Esophagus muscularis mucosa (tissue), 4 donors: Measurements from ENCODE around the gene TRIM7. TPM values are rescaled to one million over a fixed set of nuclear protein-coding genes. Genes with fewer than 3 reads are reported as not detected.
"Not testable (repeated sequence)": the region's sequence is repeated elsewhere in the genome, so short reads cannot be mapped to it uniquely, and the experiment has no call there.

Experiments
- DNase-seq: peaks from one replicate; pipeline ENCODE4 v3.0.0-alpha.2; 2017; ENCODE audit errors: extremely low spot score
- H3K27ac ChIP-seq, 4 donors: fragments of 200-600 bp; sonication (generic); replicated peaks in 1 of 4; 1 replicate in 3 of 4; 2 replicates in 1 of 4; pipeline ENCODE4 v1.5.1; 2016 to 2019; ENCODE audit warnings: mild to moderate bottlenecking in 1 of 4
- H3K27me3 ChIP-seq, 4 donors: fragments of 200-600 bp; sonication (generic); one replicate each; pipeline versions ENCODE4 v1.5.1 to v1.6.0; 2016 to 2019
- H3K36me3 ChIP-seq, 4 donors: fragments of 200-600 bp; sonication (generic); one replicate each; pipeline ENCODE4 v1.5.1; 2016 to 2019
- H3K4me1 ChIP-seq, 4 donors: fragments of 200-600 bp; sonication (generic); one replicate each; pipeline ENCODE4 v1.5.1; 2016 to 2019
- H3K4me3 ChIP-seq, 4 donors: fragments of 200-600 bp; sonication (generic); 1 replicate in 2 of 4; 2 replicates in 2 of 4; pipeline ENCODE4 v1.5.1; 2016 to 2019; ENCODE audit warnings: mild to moderate bottlenecking in 4 of 4, moderate library complexity in 1 of 4
- H3K9me3 ChIP-seq, 4 donors: fragments of 200-600 bp; sonication (generic); 1 replicate in 3 of 4; 2 replicates in 1 of 4; pipeline ENCODE4 v1.5.1; 2016 to 2019
- EP300 ChIP-seq: sonication (generic); formaldehyde crosslinking; IDR thresholded peaks from one replicate; pipeline ENCODE4 v1.6.1; 2017; ENCODE audit warnings: antibody characterized with exemption
- POLR2A ChIP-seq: fragments of 450-650 bp; IDR thresholded peaks from one replicate; pipeline ENCODE4 v1.6.1; 2017; ENCODE audit warnings: antibody characterized with exemption, moderate library complexity, mild to moderate bottlenecking, low read depth
- POLR2AphosphoS5 ChIP-seq, 2 donors: sonication (generic); formaldehyde crosslinking; IDR thresholded peaks; one replicate each; pipeline ENCODE4 v1.6.1; 2017; ENCODE audit warnings: antibody characterized with exemption in 2 of 2
- WGBS: methylation state at CpG from one replicate; pipeline ENCODE4 v1.1.5; 2018; 5-methylcytosine and 5-hydroxymethylcytosine counted together
- intact Hi-C: fragments of 100-400 bp; cut with DNase I; formaldehyde crosslinking; loops from one replicate; pipeline ENCODE4 v1.15.1; 2023
- total RNA-seq, 4 donors: library from RNA; depleted of rRNA; stranded (reverse); fragments of >200 nt; gene quantifications; one replicate each; pipeline versions ENCODE4 v1.1.0 to v1.2.1, GENCODE V29; 2016
- TF ChIP-seq, protein P1 (sequence below), 3 experiments: fragments of 200-600 bp in 2 of 3; fragments of 450-650 bp in 1 of 3; sonication (generic) in 2 of 3; IDR thresholded peaks; one replicate each; pipeline ENCODE4 v1.5.1; 2017 to 2019; ENCODE audit warnings: antibody characterized with exemption in 3 of 3, mild to moderate bottlenecking in 2 of 3, moderate library complexity in 1 of 3

TRIM7 gene
- total RNA-seq, 4 donors from 2014 or later, result 2.1 to 5.8 (median 3.4) TPM

GRCh38 chr5:181163487-181164075 lies 41.4 kb downstream of the TRIM7 start:
- H3K27me3 ChIP-seq, result peaks cover 0 to 61% (median 11%) of the 10 kb centered on the region in 4 donors

GRCh38 chr5:181161534-181162175 lies 43.3 kb downstream of the TRIM7 start:
- no peak for DNase-seq
- Histone ChIP-seq H3K4me1 (peaks cover 7 to 21% (median 19%) of the 10 kb centered on the region in 4 donors), H3K27me3 (peaks cover 0 to 50% (median 7%) of the 10 kb centered on the region in 4 donors), H3K9me3 (no peaks in the 10 kb centered on the region), H3K36me3 (no peaks in the 10 kb centered on the region), H3K27ac (peak overlapping the region in 3 of 4 donors; percentile 47 to 64 (median 53)), H3K4me3 (no peak overlapping the region)
- intact Hi-C loops, result no loop called here
- WGBS, result 58% methylated on average over 1 of the region's 4 CpGs
- TF ChIP-seq POLR2A (no peak), POLR2AphosphoS5 (IDR thresholded peaks at IDR 0.05) (no peak)
- TF ChIP-seq, protein P1, sequence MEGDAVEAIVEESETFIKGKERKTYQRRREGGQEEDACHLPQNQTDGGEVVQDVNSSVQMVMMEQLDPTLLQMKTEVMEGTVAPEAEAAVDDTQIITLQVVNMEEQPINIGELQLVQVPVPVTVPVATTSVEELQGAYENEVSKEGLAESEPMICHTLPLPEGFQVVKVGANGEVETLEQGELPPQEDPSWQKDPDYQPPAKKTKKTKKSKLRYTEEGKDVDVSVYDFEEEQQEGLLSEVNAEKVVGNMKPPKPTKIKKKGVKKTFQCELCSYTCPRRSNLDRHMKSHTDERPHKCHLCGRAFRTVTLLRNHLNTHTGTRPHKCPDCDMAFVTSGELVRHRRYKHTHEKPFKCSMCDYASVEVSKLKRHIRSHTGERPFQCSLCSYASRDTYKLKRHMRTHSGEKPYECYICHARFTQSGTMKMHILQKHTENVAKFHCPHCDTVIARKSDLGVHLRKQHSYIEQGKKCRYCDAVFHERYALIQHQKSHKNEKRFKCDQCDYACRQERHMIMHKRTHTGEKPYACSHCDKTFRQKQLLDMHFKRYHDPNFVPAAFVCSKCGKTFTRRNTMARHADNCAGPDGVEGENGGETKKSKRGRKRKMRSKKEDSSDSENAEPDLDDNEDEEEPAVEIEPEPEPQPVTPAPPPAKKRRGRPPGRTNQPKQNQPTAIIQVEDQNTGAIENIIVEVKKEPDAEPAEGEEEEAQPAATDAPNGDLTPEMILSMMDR (IDR thresholded peaks at IDR 0.05), result no peak

More at GRCh38 chr5:181163487-181164075, 41.4 kb downstream of the TRIM7 start:
- H3K27ac ChIP-seq, result no peak overlapping the region
- intact Hi-C loops, result no loop called here
- H3K36me3 ChIP-seq, result no peaks in the 10 kb centered on the region
- H3K4me3 ChIP-seq, result no peak overlapping the region
- H3K9me3 ChIP-seq, result no peaks in the 10 kb centered on the region
- 48% methylated on average over 16 of the region's 16 CpGs for WGBS
- TF ChIP-seq, protein P1 (IDR thresholded peaks at IDR 0.05), result no peak
- TF ChIP-seq EP300, result no peak
- no peak for TF ChIP-seq POLR2A
- TF ChIP-seq POLR2AphosphoS5 (IDR thresholded peaks at IDR 0.05), result no peak
- H3K4me1 ChIP-seq, result peaks cover 7 to 21% (median 19%) of the 10 kb centered on the region in 4 donors
- DNase-seq, result no peak

DNA sequence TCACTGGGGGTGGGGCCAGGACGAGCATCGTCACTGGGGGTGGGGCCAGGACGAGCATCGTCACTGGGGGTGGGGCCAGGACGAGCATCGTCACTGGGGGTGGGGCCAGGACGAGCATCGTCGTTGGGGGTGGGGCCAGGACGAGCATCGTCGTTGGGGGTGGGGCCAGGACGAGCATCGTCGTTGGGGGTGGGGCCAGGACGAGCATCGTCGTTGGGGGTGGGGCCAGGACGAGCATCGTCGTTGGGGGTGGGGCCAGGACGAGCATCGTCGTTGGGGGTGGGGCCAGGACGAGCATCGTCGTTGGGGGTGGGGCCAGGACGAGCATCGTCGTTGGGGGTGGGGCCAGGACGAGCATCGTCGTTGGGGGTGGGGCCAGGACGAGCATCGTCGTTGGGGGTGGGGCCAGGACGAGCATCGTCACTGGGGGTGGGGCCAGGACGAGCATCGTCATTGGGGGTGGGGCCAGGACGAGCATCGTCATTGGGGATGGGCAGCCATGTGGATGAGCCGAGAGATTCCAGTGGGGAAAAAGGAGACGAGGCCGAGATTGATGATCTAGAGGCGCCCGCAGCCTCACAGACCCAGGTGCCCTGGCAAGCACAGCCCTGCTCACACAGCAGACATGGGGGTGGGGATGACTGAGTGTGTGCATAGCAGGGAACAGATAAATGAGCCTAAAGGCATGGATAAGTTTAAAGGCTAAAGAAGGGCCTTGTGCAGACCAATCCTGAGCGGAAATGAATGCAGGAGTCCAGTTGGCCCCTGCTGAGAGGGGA lies 44.1 kb downstream of the TRIM7 start:
- Histone ChIP-seq H3K4me1 (peaks cover 7 to 21% (median 19%) of the 10 kb centered on the region in 4 donors), H3K27me3 (peaks cover 0 to 43% (median 7%) of the 10 kb centered on the region in 4 donors), H3K4me3 (peak overlapping the region in 3 of 4 donors; percentile 39 to 52 (median 43)), H3K27ac (peak overlapping the region in 3 of 4 donors; percentile 64 to 83 (median 65))
- H3K36me3 ChIP-seq, DNase-seq, intact Hi-C loops, H3K9me3 ChIP-seq: not testable (repeated sequence)
- 15% methylated on average over 15 of the region's 48 CpGs for WGBS

DNA sequence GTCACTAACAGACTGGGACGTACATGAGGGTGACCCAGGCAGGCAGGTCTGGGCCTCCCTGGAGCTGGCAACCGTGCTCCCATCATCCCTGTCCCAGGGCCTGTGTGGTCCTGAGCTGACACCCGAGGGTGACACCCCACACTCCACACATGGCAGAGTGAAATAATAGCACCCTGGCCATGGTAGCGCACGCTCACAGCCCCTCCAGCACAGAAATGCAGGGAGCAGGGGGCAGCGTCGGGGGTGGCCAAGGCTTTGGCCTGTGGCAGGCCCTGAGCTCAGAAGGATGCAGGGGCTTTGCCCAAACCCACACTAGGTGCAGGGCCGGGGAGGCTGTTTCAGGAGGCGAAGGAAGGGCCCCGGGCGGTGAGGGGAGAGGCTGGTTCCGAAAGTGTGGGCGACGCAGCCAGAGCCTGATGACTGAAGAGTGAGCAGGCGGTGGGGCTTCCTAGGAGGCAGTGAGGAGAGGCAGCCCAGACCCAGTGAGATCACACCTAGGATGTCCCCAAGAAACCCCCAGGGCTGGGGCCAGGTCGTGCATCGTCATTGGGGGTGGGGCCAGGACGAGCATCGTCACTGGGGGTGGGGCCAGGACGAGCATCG lies 44.7 kb downstream of the TRIM7 start:
- intact Hi-C loops, result no loop called here

More for the DNA sequence above, 44.7 kb downstream of the TRIM7 start:
- no peaks in the 10 kb centered on the region for H3K9me3 ChIP-seq
- TF ChIP-seq POLR2A, result no peak
- TF ChIP-seq EP300, result no peak
- TF ChIP-seq, protein P1 (IDR thresholded peaks at IDR 0.05), result no peak
- TF ChIP-seq POLR2AphosphoS5 (IDR thresholded peaks at IDR 0.05), result peak in 1 of 2 donors; percentile 70
- peaks cover 0 to 39% (median 7%) of the 10 kb centered on the region in 4 donors for H3K27me3 ChIP-seq
- no peaks in the 10 kb centered on the region for H3K36me3 ChIP-seq
- H3K4me1 ChIP-seq, result peaks cover 7 to 21% (median 19%) of the 10 kb centered on the region in 4 donors
- H3K27ac ChIP-seq, result peak overlapping the region; percentile 65 to 83 (median 76)
- DNase-seq, result no peak
- 61% methylated on average over 19 of the region's 21 CpGs for WGBS
- H3K4me3 ChIP-seq, result peak overlapping the region; percentile 26 to 52 (median 41)
